GM21528 (cell line): ENCODE results near the gene TMEM161B.
A peak's percentile ranks its signal among the peaks of the same experiment; 100 is the strongest.
"Not testable (repeated sequence)": the region's sequence is repeated elsewhere in the genome, so short reads cannot be mapped to it uniquely, and the experiment has no call there.

Source experiments
- ATAC-seq: cut with Tn5 transposase; IDR thresholded peaks from one replicate; pipeline ENCODE4 v1.9.1; 2021; ENCODE audit warnings: mild to moderate bottlenecking, moderate library complexity; ENCODE audit not compliant: unreplicated experiment, low FRiP score

The TMEM161B gene

GRCh38 chr5:88250010-88250409 lies 18.6 kb downstream of the TMEM161B start:
- ATAC-seq: no peak

DNA sequence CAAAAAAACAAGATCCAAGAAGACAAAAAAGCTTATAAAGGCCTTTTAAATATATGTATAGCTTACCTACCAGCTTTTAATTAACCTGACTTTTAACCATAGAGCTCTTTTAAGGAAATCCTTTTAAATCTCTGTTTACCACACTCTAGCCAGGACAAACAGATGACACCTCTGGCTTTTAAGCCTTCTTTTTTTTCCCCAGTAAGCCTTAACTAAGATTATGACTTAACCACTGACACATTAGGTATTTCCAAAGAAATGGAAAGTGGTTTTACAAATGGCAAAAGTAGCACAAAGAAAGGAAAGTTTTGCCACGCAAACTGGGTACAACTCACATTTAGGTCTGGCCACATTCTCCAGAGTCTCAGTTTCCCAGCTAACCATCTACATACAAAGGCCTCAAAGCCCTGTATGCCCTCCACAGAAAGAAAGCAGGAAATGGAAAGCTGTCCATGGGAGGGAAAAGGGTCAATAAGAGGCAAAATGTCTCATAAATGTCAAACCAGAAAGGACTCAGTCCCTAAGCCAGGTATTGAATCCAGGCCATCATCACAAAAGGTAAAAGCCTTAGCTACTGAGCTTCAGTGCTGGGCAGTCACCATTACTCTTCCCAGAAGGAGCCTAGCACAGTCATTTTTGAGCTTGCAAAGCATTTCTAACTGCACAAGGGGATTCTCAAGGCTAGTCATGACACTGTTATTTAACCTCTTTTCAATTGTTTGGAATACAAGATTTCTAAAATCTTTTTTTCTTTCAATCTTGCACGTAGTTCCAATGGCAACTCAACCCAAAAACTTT lies 19.7 kb downstream of the TMEM161B start:
- no peak for ATAC-seq

GRCh38 chr5:88248094-88248493 lies 20.6 kb downstream of the TMEM161B start:
- ATAC-seq: no peak

GRCh38 chr5:88245893-88246244 lies 22.8 kb downstream of the TMEM161B start:
- no peak for ATAC-seq

GRCh38 chr5:88245241-88245892 lies 23.3 kb downstream of the TMEM161B start:
- no peak for ATAC-seq

DNA sequence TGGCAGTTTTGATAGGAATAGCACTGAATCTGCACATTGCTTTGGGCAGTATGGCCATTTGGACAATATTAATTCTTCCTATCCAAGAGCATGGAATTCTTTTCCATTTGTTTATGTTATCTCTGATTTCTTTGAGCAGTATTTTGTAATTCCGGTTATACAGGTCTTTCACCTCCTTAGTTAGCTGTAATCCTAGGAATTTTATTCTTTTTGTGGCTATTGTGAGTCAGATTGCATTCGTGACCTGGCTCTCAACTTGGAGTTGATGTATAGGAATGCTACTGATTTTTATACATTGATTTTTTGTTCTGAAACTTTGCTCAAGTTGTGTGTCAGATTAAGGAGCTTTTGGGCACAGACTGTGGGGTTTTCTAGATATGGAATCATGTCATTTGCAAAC lies 24.0 kb downstream of the TMEM161B start:
- no peak for ATAC-seq

- ATAC-seq: not testable (repeated sequence)
Measured at GRCh38 chr5:88243493-88243892, 25.2 kb downstream of the TMEM161B start.

DNA sequence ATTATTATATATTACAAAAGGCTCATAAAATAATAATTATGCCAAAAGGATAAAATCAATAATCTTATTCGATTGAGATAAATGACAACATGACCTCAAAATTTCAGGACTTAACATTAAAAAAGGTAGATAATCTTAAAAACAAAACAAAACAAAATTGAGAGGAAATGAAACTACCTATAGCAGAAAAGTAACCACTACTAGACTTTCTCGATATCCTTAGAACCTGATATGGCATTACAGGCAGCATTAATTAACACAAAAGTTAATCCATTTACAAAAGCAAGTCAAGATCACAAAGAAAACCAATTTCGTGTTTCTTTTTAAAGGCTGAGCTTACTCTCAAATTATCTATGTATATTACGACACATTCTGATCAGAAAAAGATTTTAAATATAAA lies 29.9 kb downstream of the TMEM161B start:
- ATAC-seq: no peak

DNA sequence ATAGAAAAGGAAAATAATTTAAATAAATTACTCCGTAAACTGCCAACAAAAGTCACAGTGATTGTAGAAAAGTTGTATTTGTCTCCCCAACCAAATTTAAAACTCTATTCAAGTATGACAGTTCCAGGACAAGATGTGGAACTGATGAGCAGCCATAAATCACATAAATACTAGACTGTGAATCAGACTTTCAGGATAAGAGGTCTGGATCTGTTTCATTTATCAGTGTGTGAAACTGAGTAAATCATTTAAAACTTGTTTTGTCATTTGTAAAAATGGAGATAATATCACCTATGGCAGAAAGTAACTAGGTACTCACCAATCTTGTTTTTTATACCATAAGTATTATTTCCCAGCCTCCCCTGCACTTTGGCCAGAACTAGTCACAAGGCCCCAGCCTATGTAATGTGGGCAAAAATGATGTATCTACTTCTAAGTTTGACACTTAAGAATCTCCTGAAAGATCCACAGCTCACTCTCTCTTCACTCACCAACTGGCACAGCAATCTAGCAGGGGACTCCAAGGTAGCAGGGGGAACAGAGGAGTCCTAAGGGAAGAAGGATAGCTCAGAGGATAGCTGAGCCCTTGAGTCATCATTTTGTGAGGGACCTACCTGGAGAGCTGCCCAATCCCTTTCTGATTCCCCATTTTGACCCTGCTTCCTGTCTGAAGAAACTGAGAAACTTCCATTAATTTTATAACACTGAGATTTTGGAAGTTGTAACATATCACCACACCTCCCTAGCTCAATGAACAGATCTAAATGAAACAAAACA lies 31.6 kb downstream of the TMEM161B start:
- no peak for ATAC-seq

- no peak for ATAC-seq
Measured at GRCh38 chr5:88235828-88236227, 32.8 kb downstream of the TMEM161B start.

- no peak for ATAC-seq
Measured at GRCh38 chr5:88235346-88235745, 33.3 kb downstream of the TMEM161B start.

DNA sequence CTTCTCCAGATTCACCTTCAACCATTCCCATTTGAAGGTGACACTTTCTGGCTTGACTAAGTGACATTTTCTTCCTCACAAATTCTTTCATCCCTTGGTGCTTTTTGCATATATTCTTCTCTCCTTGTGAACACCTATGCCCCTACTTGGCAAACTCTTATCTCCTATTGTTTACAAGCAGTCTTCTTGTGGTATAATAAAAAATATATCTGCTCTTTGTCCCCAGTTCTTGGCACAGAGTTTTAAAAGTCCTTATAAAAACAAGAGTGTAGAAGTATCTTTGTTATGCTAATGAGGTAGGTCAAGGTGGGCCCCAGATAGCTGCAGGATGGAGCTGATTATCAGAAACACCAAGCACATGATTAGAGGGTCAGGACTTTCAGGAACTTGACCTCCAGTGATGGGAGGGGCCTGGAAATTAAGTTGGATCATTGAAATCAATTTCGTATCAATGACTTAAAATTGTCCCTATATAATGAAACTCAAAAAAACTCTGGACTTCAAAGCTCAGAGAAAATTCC lies 38.0 kb downstream of the TMEM161B start:
- ATAC-seq: no peak

- peak; percentile 88 for ATAC-seq
Measured at GRCh38 chr5:88226881-88227450, 41.7 kb downstream of the TMEM161B start.

GRCh38 chr5:88214655-88215054 lies 54.0 kb downstream of the TMEM161B start:
- no peak for ATAC-seq

GRCh38 chr5:88207575-88207974 lies 61.1 kb downstream of the TMEM161B start:
- no peak for ATAC-seq

DNA sequence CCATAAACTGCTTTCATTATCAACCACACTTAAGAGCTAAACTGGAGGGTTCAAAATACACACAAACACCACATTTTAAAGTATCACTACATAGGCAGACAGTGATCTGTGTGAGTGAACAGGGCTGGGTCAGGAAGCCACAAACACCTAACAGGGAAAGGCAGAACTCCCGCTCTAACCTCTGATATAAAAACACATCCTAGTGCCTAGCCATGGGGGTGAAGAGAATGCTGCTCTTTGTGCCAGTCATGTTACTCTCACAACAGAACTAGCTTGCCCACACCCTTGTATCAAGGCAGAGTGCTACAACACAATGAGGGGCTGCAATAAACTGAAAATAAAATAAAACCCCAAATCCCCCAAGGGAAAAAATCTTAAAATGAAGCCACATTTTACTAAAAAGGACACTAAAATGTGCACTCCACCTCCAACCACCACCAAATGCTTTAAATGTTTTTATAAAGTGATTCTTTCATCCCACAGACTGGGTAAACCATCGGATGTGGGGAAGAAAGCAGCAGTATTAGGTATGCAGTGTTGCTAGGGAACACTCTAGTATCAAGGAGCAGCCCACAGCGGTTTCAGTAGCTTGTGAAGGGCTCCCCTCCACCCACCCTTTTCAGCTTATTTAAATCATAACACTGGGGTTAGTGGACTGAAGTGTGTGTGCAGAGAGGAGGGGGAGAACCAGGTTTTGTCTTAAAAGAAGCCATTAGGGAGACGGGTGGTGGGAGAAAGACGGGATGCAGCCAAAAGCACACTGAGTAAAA lies 64.5 kb downstream of the TMEM161B start:
- ATAC-seq: peak; percentile 66

- no peak for ATAC-seq
Measured at GRCh38 chr5:88195636-88196035, 73.0 kb downstream of the TMEM161B start.

DNA sequence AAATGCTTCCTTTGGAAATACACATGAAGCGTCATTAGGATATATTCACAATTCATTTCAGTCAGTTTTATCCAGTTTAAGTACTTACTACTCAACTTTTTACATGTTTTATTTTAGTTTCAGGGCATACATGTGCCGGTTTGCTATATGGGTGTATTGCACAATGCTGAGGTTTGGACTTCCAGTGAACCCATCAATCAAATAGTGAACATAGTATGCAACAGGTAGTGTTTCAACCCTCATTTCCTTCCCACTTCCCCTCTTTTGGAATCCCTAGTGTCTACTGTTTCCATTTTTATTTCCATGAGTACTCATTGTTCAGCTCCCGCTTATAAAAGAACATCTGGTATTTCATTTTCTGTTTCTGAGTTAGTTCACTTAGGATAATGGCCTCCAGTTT lies 74.7 kb downstream of the TMEM161B start:
- no peak for ATAC-seq

GRCh38 chr5:88190106-88190834 lies 78.4 kb downstream of the TMEM161B start:
- ATAC-seq: no peak
